GM21717 (cell line): ENCODE measurements around the gene SPNS2.

ENCODE experiments used
- ATAC-seq: cut with Tn5 transposase; IDR thresholded peaks from one replicate; pipeline ENCODE4 v1.9.1; 2021; ENCODE audit warnings: mild to moderate bottlenecking, moderate library complexity; ENCODE audit not compliant: unreplicated experiment

Gene SPNS2

DNA sequence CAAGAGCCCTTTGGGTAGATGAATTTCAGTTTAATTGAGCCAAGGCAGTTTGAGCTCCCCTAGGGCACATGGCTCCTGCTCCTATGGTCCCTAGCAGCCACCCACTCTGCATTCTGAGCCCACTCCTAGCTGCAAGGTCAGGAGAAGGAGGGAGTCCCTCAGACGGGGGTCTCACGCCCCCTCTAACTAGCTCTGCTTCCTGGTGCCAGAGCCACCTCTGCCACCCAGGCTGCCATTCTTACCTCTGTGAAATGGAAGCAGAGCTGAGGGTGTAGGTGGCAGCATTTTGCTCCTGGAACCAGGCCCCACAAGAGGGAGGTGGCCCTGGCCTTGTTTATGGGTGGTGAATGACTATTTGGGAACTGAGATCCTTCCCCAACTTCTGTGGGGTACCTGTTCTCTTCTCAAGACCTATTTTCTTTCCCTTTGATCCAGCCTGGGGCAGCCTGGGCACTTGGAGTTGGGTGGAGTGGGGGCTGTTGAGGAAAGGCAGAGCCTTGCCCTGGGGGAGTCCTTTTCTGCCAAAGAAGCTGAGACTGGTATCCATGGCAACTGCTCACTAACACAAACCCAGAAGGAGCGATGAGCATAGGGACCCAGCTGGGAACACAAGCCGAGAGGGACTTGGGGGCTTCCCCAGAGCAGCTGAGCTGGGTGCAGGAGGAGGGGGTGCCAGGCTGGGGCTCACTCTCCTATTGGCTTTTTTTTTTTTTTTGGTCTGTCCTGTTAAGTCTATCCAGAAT lies 4.8 kb downstream of the SPNS2 start:
- no peak for ATAC-seq

DNA sequence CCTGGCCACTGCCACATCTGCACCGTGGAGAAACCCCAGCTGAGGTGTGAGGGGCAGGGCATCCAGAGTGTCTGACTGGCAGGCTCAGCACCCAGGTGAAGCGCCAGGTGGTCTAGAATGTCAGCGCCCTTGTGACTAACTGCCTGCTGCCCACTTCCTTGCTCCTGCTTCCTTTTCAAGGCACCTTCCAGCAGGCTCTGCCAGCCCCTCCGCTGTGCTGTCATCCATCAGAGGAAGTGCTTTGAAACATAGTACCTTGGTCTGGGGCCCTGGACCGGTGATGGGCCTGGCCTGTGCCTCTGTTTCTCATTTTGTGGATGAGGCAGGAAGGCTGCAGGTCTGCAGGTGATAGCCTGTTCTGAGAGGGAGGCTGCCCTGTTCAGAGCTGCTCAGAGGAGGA lies 5.5 kb downstream of the SPNS2 start:
- ATAC-seq, result no peak

DNA sequence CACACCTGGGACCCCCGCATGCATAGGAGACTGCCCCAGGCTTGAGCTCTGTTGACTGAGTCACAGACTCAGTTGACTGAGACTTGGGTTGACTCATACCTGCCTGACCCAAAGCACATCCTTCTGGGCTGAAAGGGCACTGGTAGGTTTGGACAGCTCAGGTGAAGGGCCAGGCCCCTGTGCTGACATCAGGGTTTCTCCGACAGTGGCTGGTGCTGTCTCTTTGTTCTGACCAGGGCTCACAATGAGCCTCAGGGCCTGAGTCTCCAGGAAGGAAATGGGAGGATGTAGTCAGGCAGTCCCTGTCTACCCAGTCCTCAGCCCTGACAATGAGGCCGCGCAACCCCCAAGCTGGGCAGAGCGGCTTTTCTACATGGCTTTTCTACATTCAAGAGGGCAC lies 6.5 kb downstream of the SPNS2 start:
- ATAC-seq, result no peak

DNA sequence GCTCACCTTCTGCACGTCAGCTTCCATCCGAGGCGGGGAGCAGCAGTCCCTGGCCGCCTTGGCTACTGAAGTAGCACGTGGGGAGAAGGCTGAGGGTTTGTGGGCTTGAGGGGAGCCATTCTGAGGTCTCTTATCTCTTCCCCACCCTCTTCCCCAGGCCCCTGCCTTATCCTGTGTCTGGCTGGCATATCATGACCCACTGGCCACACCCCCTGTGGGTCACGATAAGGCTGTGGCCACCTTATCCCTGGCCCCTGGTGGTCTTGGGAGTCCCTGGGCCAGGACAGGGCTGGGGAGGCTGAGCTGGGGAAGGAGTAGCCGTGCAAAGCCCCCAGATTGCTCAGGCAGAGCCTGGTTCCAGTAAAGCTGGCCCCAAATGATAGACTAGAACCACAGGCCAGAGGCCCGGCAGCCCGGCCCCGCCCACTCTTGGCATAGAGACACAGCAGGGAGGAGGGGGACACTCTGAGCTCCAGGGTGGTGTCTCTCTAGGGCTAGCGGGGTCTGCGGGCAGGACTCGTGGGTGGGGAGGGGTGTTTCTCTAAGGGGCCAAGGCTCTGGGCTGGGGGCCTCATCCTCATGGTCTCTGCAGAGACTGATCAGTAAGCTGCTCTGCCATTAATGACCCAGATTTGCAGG lies 7.6 kb downstream of the SPNS2 start:
- no peak for ATAC-seq

DNA sequence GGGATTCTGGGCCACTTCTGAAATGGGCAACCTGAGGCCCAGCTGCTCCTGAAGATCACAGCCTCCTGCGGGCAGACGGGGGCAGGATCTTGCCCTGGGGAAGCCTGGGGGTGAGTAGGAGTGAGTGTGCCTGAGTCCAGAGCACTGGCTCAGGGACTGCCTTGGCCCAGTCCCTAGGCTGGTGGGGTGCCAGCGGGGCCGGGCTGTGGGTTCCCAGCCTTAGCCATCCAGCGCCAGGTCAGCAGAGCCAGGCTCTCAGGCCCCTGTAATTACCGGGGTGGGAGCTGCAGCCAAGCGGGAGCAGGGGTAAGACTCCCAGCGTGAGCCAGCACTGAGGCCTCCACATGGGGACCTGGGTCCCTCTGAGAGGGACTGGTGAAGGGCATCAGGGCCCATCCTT lies 8.2 kb downstream of the SPNS2 start:
- ATAC-seq, result no peak

DNA sequence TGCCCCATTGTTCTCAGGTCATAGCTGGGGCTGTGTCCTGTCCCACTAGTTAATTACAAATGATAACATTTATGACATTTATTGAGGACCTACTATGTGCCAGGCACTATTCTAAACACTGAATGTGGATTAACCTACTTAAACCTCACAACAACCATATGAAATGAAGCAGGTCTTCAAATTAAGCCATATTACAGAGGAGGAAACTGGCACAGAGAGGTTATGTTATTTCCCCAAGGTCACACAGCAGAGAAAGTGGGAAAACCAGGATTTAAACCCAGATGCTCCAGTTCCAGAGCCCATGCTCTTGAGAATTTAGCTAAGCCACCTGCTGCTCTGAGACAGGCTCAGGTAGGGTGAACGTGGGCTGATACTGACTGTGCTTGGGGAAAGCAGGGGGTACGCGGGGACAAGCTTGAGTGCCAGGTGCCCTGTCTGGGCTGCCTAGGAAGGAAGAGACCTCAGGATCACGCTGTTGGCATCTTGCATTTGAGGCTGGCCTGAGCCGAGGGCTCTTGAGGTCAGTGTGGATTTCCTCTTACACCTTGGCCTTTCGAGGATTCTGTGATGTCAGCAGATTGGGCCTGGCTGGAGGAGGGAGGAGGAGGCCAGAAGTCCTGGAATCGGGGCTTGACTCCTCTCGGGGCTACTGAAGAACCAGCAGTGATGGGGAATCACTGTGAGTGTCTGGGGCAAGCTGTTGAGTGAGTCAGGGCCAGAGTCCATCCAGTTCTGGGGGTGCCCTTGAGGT lies 8.9 kb downstream of the SPNS2 start:
- no peak for ATAC-seq

DNA sequence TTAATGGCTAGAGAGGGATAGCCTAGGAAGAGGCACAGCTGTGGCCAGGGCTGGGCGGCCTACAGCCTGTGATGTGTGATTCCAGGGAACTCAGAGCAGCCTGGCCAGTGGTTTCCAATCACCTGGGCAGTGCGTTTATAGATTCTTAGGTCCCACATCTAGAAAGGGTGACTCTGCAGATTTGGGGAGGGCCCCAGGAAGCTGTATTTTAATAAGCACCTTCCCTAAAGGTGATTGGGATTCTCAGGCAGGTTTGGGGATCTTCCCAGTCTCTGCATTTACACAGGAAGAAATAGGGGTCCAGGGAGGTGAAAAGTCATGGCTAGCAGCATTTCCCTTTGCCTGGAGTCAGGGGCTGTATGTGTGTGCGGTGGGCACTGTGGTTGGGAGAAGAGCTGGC lies 9.5 kb downstream of the SPNS2 start:
- ATAC-seq, result no peak

DNA sequence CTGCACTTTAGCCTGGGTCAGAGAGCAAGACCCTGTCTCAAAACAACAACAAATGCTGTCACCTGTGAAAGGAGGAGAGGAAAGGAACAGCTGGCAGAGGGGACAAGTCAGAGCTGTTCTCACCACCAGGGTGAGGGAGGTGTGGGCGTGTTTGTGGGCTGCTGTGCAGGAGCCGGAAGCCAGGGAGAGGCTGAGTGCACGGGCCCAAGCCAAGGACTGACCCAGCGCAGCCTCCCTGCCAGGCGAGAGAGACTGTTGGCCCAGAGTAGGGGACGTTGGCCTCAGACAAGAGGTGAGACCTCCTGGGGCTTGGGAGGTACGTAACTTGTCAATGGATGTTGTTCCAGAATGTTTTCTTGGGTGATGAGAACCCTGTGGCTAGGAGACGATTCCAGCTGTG lies 10.7 kb downstream of the SPNS2 start:
- ATAC-seq, result no peak

DNA sequence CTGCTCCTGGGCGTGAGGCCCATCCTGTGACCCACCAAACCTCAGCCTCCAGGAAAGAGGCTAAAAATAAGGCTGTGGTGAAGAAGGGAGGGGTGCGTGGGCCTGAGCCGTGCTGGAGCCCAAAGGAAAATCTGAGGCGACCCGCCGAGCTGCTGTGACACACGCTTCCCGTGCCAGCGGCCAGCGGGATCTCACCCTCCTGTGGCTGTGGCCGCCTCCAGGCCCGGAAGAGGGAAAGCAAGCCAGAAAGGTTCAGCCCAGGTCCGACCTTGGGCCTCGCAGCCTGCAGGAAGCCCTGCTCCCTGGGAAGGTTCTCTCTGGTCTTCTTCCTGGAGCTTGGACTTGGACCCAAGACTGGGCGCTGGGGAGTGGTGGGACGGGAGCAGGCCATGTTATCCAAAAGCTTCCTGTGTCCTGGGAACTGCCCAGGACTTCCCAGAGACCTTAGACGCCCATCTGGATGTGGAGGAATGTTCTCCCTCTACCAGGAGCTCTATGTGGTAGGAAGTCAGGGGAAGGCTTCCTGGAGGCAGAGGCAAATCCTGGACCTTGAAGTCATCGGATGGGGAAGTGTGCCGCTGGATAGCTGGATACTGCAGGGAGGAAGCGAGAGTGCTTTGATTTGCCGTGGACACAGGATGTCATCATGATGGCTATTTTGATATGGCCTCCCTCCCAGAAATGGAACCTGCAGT lies 11.4 kb downstream of the SPNS2 start:
- no peak for ATAC-seq

DNA sequence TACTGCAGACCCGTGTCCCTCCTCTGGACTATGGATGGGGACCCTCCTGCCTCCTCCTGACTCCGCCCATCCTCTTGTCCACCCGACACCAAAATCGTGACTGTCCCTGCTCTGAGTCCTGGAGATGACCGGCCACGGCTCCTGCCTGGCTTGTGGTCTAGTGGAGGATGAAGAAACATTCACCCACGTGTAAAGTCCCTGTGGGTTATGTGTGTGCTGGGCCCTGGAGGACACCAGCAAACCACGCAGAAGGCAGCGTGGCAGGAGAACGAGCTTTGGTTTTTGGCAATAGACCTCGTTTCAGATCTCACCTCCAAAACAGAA lies 11.9 kb downstream of the SPNS2 start:
- ATAC-seq, result no peak

DNA sequence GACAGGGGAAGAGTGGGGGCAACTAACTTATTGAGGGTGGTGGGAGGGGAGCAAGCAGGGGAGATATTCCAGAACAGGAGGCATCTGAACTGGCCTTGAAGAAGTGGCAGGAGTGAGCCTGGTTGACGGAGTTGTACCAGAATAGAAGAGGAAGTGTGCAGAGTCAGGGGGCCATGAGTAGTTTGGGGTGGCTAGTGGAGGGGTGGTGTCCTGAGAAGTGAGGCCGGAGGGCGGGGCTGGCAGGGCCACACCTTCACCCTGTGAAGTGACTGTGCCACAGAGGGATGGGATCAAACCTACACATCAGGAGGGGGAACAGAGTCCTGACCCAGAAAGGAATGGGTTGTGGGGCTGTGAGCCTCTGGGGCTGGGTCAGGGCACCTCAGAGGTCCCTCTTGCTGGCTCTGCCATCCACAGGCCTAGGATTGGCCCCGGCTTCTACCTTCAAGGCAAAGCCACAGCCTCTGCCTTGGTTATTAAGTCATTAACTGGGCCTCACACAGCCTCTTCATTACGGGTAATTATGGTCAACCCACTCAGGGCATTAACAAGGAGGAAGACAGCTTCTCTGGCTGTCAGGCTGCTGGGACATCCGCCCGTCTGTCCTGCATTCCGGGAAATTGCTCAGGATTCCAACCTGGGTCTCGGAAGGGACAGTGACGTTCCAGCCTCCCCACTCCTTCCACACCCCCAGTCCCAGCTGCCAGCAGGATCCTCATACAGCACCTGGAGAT lies 12.7 kb downstream of the SPNS2 start:
- ATAC-seq, result no peak

DNA sequence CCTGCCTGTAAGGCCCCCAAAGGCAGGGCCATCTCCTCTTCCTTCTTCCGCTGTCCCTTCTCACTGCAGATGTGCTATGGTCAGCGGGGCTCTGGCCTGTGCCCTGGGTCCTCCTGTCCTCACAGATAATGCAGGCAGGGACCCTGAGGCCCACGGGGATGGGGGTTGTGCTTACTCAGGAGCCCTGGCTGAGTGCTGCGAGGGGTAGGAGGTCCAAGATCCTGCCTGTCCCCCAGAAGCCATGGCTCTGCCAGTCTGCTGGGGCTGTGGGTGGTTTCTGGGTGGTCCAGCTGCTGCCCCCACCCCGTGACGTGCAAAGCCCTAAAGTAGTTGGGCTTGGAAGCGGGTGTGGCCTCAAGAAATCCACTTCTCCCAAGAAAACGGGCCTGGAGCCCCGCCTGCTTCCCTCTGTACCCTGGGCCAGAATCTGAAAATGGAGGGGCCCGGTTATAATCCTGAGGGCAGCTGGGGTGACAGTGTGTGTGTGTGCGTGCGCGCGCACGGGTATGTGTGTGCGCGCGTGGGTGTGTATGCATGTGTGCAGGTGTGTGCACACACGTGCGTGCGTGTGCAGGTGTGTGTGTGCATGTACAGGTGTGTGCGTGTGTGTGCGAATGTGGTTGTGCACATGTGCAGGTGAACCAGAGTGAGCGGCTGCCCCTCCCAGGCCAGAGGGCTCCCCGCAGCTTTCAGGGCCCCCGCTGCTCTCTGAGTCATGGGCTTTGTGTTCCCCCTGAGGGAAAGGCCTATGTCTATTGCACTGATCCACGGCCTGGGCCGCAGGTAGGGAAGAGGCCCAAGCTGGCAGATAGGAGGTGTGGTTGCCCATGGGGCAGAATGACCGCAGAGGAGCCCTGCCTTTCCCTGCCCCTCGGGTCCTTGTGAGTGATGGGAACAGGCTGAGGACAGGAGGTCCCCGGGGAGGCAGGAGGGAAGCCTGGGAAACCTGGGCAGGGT lies 13.8 kb downstream of the SPNS2 start:
- no peak for ATAC-seq

DNA sequence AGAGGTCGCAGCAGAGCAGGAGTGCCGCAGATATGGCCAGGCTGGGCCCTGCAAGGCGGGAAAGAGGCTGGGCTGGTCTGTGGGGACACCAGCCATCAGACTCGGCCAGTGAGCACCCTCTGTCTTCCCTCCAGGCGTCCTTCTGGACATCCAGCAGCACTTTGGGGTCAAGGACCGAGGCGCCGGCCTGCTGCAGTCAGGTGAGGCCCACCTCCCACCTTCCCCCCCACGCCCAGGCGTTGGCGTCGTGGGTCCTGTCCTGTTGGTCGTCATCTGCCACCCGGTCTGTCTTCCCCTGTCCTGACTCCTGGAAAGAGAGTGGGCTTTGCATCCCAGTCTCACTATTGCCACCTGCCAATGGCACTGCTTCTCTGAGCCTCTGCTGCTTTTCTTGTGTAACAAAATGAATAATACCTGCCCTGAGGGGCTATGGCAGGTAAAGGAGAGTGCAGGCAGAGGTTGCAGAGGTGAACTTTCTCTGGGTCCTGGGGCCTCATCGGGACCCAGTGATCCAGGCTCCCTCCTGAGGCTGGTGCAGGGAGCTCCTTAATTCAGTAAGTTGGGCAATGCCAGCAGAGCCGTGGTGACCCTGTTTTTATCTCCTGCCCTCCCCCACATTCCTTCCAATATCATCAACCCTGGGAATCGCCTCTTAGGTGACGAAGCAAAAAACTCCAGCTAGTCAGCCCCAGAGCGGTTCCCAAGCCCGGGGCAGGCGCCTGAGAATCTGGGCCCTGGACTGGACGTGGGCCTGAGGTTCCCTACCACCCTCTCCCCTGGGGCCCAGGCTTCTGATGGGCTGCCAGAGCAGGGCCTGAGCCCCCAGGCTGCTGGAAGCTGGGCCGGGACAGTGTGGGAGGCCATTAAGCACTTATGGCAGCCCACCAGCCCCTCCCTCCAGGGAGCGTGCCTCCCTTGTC lies 14.7 kb downstream of the SPNS2 start:
- ATAC-seq, result no peak

DNA sequence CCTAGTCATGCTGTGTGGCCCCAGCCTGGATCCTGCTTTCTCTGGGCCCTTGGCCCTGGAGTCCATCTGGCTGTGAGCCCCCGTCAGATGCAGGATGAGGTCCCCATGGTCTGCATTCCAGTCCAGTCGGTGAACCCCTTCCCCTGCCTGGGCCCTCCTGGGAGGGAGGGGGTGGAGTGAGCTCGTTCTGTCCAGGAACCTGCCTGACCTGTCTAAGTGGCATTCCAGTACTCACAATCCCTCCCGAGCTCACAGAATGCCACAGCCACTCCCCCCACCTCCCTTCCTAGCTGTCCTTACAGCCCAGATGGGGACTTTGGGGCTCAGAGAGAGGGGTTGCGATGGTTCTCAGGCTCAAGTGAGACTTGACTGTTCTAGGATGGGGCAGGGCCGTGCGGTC lies 15.5 kb downstream of the SPNS2 start:
- ATAC-seq, result no peak

DNA sequence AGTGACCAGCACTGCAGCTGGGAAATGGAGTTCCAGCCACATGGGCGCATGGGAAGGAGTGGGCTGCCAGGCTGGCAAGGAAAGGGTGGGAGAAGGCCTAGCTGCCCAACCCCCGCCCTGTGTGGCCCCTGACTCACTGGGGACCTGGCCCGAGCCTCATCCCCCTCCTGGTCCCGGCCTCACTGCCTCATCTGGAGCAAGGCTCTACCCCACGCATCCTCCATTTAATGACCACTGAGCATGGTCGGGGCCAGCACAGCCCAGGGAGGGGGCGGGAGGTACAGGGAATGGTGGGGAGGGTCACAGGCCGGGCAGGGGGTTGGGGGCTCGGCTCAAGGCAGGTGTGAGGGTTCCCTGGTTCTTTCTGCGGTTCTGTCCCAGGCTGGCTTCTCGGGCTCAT lies 16.1 kb downstream of the SPNS2 start:
- ATAC-seq, result no peak

DNA sequence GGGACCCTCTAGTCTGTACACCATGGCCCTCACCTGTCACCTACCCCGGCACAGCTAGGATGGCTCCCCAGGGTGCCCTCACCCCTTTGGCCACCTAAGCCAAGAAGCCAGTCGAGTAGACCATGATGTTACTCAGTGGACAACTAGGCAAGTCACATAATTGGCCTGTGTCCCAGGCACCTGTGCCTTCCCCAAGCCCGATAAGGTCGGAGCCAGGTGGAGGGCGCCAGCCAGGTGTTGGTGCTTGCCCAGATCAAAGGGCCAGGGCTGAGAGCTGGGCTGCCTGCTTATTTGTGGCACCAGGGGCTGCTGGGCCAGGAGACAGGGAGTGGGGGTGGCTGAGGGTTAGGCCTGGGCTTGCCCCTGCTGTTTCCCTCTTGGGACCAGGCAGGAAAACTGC lies 16.8 kb downstream of the SPNS2 start:
- ATAC-seq, result no peak

DNA sequence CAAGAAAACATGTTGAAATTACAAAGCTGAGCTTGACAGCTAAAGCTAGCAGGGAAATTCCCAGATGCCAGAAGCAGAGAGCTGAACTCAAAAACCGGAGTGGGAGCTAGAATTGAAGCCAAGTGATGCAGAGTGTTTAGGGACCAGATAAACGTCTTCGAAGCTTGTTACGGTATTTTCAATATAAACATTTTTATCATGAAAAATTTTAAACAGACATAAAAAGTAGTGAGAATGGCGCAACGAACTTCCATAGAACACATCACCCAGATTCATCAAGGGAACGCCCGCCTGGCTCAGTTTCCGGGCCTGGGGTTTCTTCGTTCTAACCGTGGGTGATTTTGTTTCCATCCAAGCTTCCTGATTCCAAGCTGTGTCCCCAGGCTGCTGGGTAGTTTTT lies 18.1 kb downstream of the SPNS2 start:
- ATAC-seq, result no peak

DNA sequence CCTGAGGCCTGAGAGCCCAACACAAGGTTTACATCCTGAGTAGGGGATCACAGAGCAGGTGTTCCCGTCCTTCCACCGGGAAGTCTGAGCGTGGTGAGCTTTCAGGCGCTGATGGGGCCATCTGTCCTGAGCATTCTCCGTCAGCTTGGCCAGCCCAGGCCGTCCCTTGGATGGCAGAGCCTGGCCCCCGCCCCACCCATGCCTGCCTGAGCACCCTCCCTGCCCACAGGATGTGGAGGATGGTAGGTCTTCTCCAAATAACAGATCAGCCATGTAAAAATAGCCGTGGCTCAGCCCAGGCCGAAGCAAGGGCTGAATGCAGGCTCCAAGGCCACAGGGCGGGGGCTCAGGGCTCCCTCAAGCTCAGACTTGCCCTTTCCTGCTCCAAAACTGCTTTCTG lies 20.2 kb downstream of the SPNS2 start:
- ATAC-seq, result no peak

DNA sequence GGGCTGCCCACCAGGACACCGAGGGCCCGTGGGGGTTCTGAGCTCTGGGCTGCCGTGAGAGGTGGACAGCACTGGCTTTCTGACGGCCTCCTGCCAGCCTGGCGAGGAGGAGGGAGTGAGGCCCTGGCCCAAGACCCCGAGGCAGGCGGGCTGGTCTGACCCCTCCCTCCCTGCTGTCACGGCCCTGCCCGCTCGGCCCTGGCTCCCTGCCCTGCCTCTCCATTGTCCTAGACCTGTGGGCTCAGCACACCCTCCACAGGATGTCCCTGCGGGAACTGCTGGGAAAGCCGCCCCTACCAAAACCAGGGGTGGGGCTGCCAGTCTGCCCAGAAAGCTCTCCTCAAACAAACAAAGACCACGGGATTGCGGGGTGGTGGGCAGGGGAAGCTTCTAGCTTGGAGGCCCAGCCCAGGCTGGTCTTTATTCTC lies 20.7 kb downstream of the SPNS2 start:
- ATAC-seq, result no peak
